ENCODE data around the gene DCBLD1. TPM values are rescaled to one million over a fixed set of nuclear protein-coding genes. Genes with fewer than 3 reads are reported as not detected.
A peak's percentile ranks its signal among the peaks of the same experiment; 100 is the strongest.

The DCBLD1 gene
- total RNA-seq, 1 donor from 2014 or later, result 6.1 TPM

DNA sequence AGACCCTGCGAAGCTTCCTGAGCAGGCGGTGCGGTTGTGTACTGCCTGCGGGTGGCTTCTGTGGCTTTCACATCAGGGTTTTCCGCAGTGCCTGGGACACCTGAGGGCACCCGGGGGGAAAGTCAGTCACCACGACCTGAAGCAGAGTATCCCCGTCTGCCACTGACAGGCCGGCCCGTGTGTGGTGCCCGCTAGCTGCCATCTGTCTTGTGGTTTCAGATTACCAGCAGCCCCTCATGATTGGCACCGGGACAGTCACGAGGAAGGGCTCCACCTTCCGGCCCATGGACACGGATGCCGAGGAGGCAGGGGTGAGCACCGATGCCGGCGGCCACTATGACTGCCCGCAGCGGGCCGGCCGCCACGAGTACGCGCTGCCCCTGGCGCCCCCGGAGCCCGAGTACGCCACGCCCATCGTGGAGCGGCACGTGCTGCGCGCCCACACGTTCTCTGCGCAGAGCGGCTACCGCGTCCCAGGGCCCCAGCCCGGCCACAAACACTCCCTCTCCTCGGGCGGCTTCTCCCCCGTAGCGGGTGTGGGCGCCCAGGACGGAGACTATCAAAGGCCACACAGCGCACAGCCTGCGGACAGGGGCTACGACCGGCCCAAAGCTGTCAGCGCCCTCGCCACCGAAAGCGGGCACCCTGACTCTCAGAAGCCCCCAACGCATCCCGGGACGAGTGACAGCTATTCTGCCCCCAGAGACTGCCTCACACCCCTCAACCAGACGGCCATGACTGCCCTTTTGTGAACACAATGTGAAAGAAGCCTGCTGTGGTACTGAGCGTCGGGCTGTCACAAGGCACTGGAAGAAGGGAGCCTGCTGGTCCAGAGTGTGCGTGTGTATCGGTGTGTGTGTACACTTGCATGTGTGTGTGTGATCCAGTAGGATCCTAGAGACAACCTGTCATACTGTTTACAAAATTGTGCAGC, 65.5 kb downstream of the DCBLD1 start:
- peak overlapping the region; percentile 64 for H3K4me3 ChIP-seq (ENCODE audit: low read depth, low read length)
- TF ChIP-seq, protein P1, sequence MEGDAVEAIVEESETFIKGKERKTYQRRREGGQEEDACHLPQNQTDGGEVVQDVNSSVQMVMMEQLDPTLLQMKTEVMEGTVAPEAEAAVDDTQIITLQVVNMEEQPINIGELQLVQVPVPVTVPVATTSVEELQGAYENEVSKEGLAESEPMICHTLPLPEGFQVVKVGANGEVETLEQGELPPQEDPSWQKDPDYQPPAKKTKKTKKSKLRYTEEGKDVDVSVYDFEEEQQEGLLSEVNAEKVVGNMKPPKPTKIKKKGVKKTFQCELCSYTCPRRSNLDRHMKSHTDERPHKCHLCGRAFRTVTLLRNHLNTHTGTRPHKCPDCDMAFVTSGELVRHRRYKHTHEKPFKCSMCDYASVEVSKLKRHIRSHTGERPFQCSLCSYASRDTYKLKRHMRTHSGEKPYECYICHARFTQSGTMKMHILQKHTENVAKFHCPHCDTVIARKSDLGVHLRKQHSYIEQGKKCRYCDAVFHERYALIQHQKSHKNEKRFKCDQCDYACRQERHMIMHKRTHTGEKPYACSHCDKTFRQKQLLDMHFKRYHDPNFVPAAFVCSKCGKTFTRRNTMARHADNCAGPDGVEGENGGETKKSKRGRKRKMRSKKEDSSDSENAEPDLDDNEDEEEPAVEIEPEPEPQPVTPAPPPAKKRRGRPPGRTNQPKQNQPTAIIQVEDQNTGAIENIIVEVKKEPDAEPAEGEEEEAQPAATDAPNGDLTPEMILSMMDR (conservative IDR thresholded peaks at IDR 0.05; ENCODE audit: low read depth, low read length), result peak; percentile 34
- no peak for DNase-seq (ENCODE audit: low read depth)

DNA sequence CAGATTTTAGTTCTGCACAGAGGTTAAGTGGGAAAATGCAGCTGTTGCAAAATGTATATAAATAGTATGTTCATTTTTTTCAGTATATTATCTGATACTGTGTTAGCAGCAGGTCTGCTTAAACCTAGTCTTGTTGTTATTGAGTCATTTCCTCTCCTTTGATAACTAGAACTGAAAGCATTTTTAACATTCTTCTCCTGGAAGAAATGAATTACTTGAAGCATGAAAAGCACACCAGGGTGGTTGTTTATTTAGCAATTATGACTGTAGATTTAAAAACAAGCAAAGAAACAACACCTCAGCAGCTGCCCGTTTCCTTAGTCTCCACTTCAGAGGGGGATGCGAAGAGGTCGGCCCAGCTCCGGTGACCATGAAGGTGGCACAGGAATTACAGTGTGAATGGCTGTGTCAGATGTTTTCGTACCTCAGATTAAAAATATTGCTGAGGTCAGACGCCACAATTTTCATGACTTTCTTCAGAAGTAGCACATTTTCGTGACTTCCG, 66.4 kb downstream of the DCBLD1 start:
- peak overlapping the region; percentile 64 for H3K4me3 ChIP-seq (ENCODE audit: low read depth, low read length)
- TF ChIP-seq, protein P1 (conservative IDR thresholded peaks at IDR 0.05; ENCODE audit: low read depth, low read length), result no peak

DNA sequence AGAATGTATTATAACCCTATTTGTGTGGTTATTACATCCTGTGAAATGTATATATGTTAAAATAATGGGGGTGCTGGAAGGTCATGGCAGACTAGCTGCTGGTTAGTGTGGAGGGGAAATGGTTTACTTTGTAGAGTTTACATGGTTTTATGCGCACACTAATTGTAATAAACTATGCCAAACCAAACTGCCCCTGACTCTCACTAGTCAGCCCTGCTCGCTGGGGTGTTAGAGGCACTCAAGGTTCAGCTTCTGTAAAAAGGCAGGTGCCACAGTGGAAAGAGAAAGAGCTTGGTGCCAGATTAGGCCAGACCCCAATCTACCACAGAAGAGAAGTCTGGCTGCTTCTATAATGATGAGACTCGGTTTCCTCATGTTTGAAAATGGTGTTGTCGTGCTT, 67.1 kb downstream of the DCBLD1 start:
- TF ChIP-seq, protein P1 (conservative IDR thresholded peaks at IDR 0.05; ENCODE audit: low read depth, low read length), result no peak
- DNase-seq (ENCODE audit: low read depth), result no peak
- no peak overlapping the region for H3K4me3 ChIP-seq (ENCODE audit: low read depth, low read length)

More for the DNA sequence above, 66.4 kb downstream of the DCBLD1 start:
- DNase-seq (ENCODE audit: low read depth), result peak; percentile 48

DNA sequence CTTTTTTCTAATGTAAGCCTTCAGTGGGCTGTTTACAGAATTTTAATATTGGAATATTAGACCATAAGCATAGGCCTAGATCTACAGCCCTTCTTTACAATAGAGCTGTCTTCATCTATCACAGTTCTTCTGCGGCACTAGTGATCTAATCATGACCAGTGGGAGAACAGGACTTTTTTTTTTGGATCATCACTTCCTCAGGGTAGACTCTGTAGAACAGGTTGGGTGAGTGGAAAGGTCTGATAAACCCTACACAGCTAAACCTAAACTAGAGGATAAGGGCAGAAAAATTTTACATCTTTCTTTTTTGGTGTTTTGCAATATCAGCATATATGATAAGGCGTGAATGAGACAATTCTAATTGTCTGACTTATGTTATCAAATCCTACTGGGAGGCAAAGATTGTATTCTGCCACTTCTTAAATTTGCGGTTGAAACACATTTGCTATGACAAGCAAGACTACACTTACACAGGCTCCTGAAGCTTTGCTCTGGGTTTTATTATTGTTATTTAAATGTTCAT, 67.7 kb downstream of the DCBLD1 start:
- TF ChIP-seq, protein P1 (conservative IDR thresholded peaks at IDR 0.05; ENCODE audit: low read depth, low read length), result no peak
- no peak overlapping the region for H3K4me3 ChIP-seq (ENCODE audit: low read depth, low read length)
- DNase-seq (ENCODE audit: low read depth), result no peak

DNA sequence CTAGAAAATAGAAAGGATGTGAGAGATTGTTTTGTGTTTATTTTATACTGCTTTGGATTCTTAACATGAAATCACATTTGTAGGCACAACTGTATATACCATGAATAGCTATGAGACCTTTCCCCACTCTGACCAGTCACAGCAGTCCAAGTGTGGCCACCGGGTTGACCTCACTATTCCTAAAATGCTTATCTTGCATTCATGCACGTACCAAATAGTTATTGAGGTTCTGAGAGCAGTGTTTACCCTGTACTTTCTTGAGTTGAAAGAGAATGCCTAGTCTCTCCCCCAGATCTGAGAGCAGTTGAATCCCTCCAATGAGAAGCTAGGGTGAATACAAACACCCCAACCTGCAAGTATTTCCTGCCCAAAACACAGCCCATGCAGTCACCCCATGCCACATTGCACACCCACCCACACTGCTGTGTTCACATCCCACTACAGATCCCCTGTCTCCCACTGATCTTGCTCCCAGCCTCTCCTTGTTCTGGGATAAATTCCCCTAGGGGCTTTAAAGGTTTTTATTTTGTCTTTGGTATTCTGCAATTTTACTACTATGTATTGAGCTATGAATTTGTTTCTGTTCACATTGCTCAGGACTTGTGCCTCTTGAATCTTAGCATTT, 68.3 kb downstream of the DCBLD1 start:
- DNase-seq (ENCODE audit: low read depth), result no peak
- TF ChIP-seq, protein P1 (conservative IDR thresholded peaks at IDR 0.05; ENCODE audit: low read depth, low read length), result no peak

DNA sequence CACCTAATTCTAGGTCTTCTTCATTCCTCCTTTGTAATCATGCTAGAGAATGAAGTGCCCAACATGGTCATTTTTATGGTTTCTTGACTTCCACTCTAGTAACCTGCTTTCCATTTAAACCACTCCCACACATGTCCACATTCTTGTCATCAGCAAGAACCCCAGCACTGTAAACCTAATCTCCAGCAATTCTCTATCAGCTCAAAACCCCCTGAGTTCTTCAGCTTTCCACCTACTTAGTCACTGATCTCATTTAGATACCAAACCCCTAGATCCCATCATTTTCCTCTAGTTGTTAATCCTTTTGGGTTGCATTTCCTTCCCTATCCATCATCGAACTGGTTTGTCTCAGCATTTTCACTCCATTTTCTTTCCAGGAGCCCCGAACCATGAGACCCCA, 70.1 kb downstream of the DCBLD1 start:
- TF ChIP-seq, protein P1 (conservative IDR thresholded peaks at IDR 0.05; ENCODE audit: low read depth, low read length), result no peak
- no peak overlapping the region for H3K4me3 ChIP-seq (ENCODE audit: low read depth, low read length)
- no peak for DNase-seq (ENCODE audit: low read depth)

More for the DNA sequence above, 68.3 kb downstream of the DCBLD1 start:
- H3K4me3 ChIP-seq (ENCODE audit: low read depth, low read length), result no peak overlapping the region

Data from epithelial cell of proximal tubule (primary cell).